Gastrocnemius medialis (tissue), 4 donors: ENCODE measurements around the gene ADGRG1. TPM values are rescaled to one million over a fixed set of nuclear protein-coding genes. Genes with fewer than 3 reads are reported as not detected.

ENCODE experiments used
- ATAC-seq, 2 donors: fragments of 150-250 bp; one replicate each; pipeline ENCODE4 v1.9.1; 2016
- DNase-seq, 2 donors: peaks; one replicate each; pipeline ENCODE4 v3.0.0-alpha.2; 2019
- H3K27ac ChIP-seq, 4 donors: fragments of 200-600 bp; sonication (generic); 1 replicate in 1 of 4; 2 replicates in 3 of 4; pipeline ENCODE4 v1.5.1; 2016 to 2018; ENCODE audit warnings: mild to moderate bottlenecking in 2 of 4, moderate library complexity in 1 of 4
- H3K27me3 ChIP-seq, 3 donors: fragments of 200-600 bp; sonication (generic) in 2 of 3; 1 replicate in 1 of 3; 2 replicates in 2 of 3; pipeline versions ENCODE4 v1.5.1 to v1.6.0; 2016 to 2019; ENCODE audit warnings: mild to moderate bottlenecking in 1 of 3, moderate library complexity in 1 of 3
- H3K36me3 ChIP-seq, 2 donors: fragments of 200-600 bp; sonication (generic) in 1 of 2; one replicate each; pipeline ENCODE4 v1.5.1; 2017 to 2018
- H3K4me1 ChIP-seq, 2 donors: fragments of 200-600 bp; sonication (generic) in 1 of 2; one replicate each; pipeline ENCODE4 v1.5.1; 2016 to 2017; ENCODE audit warnings: mild to moderate bottlenecking in 2 of 2
- H3K4me3 ChIP-seq, 4 donors: fragments of 200-600 bp; sonication (generic) in 3 of 4; 1 replicate in 1 of 4; 2 replicates in 3 of 4; pipeline ENCODE4 v1.5.1; 2016 to 2019; ENCODE audit warnings: mild to moderate bottlenecking in 2 of 4
- H3K9me3 ChIP-seq, 3 donors: fragments of 200-600 bp; sonication (generic) in 2 of 3; 1 replicate in 1 of 3; 2 replicates in 2 of 3; pipeline ENCODE4 v1.5.1; 2016 to 2019
- CTCF ChIP-seq, 5 experiments: fragments of 450-650 bp in 3 of 5; fragments of 200-600 bp in 2 of 5; sonication (generic) in 2 of 5; IDR thresholded peaks in 4 of 5; conservative IDR thresholded peaks in 1 of 5; 1 replicate in 4 of 5; 2 replicates in 1 of 5; pipeline ENCODE4 v1.5.1; 2016 to 2019; ENCODE audit warnings: antibody characterized with exemption in 5 of 5, mild to moderate bottlenecking in 3 of 5, moderate library complexity in 3 of 5
- POLR2A ChIP-seq, 2 donors: fragments of 450-650 bp; IDR thresholded peaks; one replicate each; pipeline ENCODE4 v1.6.1; 2017; ENCODE audit warnings: antibody characterized with exemption in 2 of 2, mild to moderate bottlenecking in 2 of 2, moderate library complexity in 2 of 2
- in situ Hi-C, 4 donors: fragments of 200-750 bp; cut with MboI; loops; one replicate each; pipeline versions ENCODE4 v1.15.0 to v1.8.0; 2017; ENCODE audit warnings: low sequenced_read_pairs in 4 of 4
- intact Hi-C: fragments of 100-400 bp; cut with DNase I; formaldehyde crosslinking; loops from one replicate; pipeline ENCODE4 v1.15.1; 2023; ENCODE audit warnings: low total_unique reads
- total RNA-seq, 4 donors: library from RNA; depleted of rRNA; stranded (reverse); fragments of >200 nt; gene quantifications; one replicate each; pipeline versions ENCODE4 v1.1.0 to v1.2.3, GENCODE V29; 2016

The ADGRG1 gene
- total RNA-seq, 4 donors from 2014 or later: 9.8 to 14.6 (median 13.3) TPM

GRCh38 chr16:57661936-57662906, 33.8 kb downstream of the ADGRG1 start:
- ATAC-seq (no peak), DNase-seq (no peak)
- Histone ChIP-seq H3K36me3 (no peaks in the 10 kb centered on the region), H3K4me1 (no peaks in the 10 kb centered on the region), H3K27me3 (no peaks in the 10 kb centered on the region), H3K27ac (no peak overlapping the region), H3K4me3 (no peak overlapping the region), H3K9me3 (no peaks in the 10 kb centered on the region)
- TF ChIP-seq POLR2A (IDR thresholded peaks at IDR 0.05) (no peak), CTCF (IDR thresholded peaks at IDR 0.05 in 4 of 5, conservative IDR thresholded peaks at IDR 0.05 in 1 of 5) (no peak)
- intact Hi-C loops (no loop called here), in situ Hi-C loops (no loop called here)

- Histone ChIP-seq H3K27ac (no peak overlapping the region), H3K27me3 (no peaks in the 10 kb centered on the region), H3K36me3 (no peaks in the 10 kb centered on the region), H3K4me1 (no peaks in the 10 kb centered on the region), H3K4me3 (no peak overlapping the region), H3K9me3 (no peaks in the 10 kb centered on the region)
- intact Hi-C loops (no loop called here), in situ Hi-C loops (no loop called here)
- TF ChIP-seq CTCF (IDR thresholded peaks at IDR 0.05 in 4 of 5, conservative IDR thresholded peaks at IDR 0.05 in 1 of 5) (no peak), POLR2A (IDR thresholded peaks at IDR 0.05) (no peak)
- ATAC-seq (no peak), DNase-seq (no peak)
Measured at GRCh38 chr16:57663436-57663835, 35.0 kb downstream of the ADGRG1 start.

GRCh38 chr16:57663917-57664661, 35.7 kb downstream of the ADGRG1 start:
- ATAC-seq: no peak
- H3K27me3 ChIP-seq: no peaks in the 10 kb centered on the region
- H3K27ac ChIP-seq: no peak overlapping the region
- intact Hi-C loops (no loop called here), in situ Hi-C loops (no loop called here)
- no peaks in the 10 kb centered on the region for H3K4me1 ChIP-seq
- H3K4me3 ChIP-seq: no peak overlapping the region
- H3K9me3 ChIP-seq: no peaks in the 10 kb centered on the region
- H3K36me3 ChIP-seq: no peaks in the 10 kb centered on the region
- no peak for DNase-seq
- TF ChIP-seq POLR2A (IDR thresholded peaks at IDR 0.05): no peak
- TF ChIP-seq CTCF (IDR thresholded peaks at IDR 0.05 in 4 of 5, conservative IDR thresholded peaks at IDR 0.05 in 1 of 5): no peak

GRCh38 chr16:57664662-57665025, 36.2 kb downstream of the ADGRG1 start:
- no peak for ATAC-seq
- DNase-seq: no peak
- Histone ChIP-seq H3K4me3 (no peak overlapping the region), H3K27ac (no peak overlapping the region), H3K9me3 (no peaks in the 10 kb centered on the region), H3K27me3 (no peaks in the 10 kb centered on the region), H3K4me1 (no peaks in the 10 kb centered on the region), H3K36me3 (no peaks in the 10 kb centered on the region)
- in situ Hi-C loops (no loop called here), intact Hi-C loops (no loop called here)
- no peak for TF ChIP-seq POLR2A (IDR thresholded peaks at IDR 0.05)
- TF ChIP-seq CTCF (IDR thresholded peaks at IDR 0.05 in 4 of 5, conservative IDR thresholded peaks at IDR 0.05 in 1 of 5): no peak
